IPS DF 4.7 (cell line): Measurements from ENCODE around the gene TMSB15C.
A peak's percentile ranks its signal among the peaks of the same experiment; 100 is the strongest.
"Not testable (repeated sequence)": the region's sequence is repeated elsewhere in the genome, so short reads cannot be mapped to it uniquely, and the experiment has no call there.

Source experiments
- DNase-seq: peaks from one replicate; pipeline ENCODE4 v3.0.0-alpha.2; 2013; ENCODE audit warnings: low spot score; ENCODE audit errors: extremely low read depth

Gene TMSB15C

DNA sequence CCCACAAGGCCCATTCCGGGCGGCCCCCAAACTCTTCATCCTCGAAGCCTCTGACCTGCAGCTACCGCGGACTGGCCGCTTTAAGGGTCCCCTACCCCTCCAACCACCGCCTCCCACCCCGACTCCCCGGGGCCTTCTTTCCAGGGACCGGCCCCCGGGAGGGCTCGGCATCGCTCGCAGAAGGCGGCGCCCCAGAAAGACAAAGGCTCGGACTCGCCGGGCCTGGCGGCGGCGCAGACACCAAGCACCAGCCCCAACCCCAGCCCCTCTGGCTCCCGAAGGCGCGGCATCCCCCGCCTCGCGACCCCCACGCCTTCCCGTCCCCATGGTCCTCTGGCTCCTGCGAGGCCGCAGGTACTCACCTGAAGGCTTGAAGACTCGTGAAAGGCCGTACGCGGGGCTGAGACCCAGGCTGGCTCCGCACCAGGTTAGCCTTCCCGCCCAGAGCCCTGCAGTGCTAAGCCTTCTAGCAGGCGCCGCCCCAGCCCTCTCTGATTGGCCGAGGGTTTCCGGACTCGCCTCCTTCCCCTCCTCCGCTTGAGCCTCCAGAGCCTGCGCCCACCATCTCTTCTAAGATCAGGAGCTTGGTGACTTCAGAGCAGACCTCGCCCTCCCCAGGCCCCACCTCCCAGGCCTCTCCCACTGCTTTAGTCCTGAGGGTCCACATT lies at the start of gene TMSB15C:
TMSB15C (minus strand) TSS at position 459 of the 668 bp plus-strand sequence.
- not testable (repeated sequence) for DNase-seq

DNA sequence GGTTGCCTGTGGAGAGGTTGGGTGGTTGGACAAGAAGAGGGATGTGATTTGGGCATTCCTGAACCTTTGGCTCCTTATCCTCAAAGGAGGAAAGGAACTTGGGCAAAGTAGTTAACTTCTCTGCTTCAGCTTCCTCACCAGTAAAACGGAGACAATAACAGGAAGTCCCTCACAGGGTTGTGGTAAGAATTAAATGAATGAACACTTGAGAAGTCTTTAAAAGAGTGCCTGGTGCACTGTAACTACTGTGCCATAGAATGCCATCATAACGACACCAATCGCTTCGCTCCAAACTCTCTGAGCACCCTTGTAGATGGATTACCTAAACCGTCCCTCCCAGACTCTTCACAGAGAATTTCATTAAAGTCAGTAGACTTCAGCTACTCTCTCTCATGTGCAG lies 46.8 kb upstream of the TMSB15C start:
- DNase-seq: no peak

DNA sequence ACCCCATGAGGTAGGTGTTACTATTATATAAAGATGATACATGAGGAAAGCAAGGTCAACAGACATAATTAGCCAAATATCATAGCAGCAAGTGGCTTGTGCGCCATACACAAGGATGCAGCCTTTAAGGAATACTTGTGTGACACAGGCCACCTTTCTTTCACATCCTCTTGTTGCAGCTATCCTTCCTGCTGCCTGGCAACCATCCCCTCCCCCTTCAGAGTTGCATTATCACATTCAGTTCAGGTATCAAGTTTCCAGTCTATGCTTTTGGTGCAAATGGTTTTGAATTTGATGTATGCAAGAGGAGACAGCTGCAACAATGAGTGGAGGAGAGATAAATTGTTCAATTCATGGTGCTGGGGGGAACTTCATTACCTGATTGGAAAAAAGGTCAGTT lies 42.7 kb upstream of the TMSB15C start:
- no peak for DNase-seq

DNA sequence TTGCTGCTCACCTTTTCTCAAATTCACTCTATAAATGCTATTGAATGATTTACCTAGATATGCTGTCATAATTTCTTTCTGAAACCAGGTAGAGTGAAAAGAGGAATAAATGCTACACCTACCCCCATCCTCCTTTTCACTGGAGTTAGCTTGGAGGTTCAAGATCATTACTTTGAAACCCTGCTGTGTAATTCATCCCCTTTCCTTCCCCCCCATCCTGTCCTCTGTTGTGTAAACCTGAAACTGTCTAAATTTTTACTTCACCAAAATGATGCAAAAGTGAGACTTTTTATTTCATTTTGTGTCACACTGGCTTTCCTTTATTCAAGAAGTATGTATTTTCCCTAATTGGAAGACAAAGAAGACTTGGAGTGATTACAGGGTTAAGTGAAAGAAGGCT lies 41.7 kb upstream of the TMSB15C start:
- DNase-seq: no peak

DNA sequence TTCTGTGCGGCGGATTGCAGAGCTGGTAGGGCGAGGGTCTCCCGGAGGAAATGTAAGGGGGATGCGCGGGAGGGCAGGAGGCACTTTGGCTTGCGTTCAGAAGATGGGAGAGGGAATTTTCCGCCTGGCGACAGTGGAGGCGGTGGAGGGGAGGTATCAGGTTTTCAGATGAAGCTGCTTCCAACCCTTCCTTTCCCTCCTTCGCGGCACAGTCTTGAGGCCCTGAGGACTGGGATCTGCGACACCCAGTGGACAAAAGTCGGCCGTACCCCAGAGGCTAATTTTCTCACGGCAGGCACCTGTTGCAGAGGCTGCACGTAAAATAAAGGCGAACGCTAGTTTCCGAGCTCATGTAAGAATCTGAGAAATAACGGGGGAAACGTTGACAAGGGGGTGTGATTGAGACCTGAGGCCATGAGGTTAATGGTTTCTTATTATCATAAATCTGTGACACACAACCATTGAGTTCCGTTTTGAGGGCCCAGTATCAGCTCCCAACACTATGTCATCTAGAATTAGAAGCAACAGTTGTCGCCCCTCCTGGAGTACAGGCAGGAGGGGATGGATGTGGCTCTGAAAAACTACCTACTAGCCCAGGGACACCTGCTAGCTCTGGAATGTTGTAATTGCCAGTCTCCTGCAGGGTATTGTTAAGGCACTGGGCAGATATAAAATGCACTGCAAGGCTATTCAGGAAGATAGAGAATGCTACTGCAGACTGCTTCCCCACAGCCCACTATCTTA lies 37.4 kb upstream of the TMSB15C start:
- peak; percentile 22 for DNase-seq

DNA sequence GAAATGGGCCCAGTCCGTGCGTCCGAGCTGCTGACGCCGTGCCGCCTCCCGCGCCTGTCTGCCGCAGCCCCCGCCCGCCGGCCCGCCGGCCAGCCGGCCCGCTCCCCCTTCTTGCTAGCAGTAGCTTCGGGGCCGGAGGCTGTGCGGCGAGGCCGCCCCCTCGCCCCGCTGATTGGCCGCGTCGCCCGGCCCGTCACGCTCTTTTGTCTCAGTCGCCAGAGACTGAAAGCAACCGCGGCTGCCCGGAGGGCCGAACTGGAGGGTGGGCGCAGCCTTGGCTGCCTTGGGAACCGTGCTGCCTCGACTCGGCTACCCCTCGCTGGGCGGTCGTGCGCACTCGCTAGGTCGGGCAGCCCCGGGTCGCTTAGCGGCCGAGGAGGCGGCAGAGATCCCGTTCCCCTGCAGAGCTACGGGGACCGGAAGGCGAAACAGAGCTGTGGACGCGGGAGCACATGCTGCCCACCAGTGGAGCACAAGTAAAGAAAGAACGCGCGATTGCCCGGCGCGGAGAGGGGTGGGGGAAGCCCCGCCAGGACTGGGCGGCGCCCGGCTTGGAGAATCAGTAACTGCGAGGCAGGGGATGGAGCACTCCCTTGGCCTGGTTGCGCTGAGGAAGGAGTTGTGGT lies 36.4 kb upstream of the TMSB15C start, which contains the start of gene ZCCHC18:
ZCCHC18 (plus strand) TSS at position 198 of the 626 bp plus-strand sequence. CDS start 1,589 bp downstream, outside the sequence.
- peak; percentile 16 for DNase-seq

DNA sequence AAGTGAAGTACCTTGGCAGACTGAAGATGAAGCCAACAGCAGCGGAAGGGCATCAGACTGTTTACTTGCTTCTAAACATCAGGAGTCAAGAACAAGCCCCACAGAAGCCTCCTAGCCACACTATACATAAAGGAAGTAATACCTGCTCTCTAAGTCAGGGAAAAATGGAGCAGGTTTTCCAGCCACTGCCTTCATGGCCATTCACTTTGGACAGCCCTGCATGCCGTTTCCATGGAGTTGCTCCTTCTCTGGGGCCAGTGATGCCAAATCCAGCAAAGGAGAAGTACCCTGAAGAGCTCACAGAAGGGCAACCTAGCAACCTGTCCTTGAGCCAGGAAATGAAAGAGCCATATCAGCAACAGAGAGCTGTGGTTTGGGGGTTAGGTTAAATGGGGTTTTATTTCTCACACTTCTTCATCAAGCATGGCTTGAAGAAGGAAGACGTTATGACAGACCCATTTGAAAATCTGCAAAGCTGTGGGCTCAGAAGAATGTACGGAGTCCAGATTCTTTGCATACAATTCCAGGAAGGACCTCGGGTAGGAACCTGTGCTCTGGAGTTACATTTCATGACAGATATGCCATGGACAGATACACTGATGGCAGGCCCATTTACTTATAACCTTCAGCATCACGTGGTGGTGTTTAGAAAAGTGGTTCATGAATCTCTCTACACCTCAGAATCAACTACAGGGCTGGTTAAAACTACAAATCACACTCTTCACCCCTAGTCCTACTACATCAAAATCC lies 34.6 kb upstream of the TMSB15C start:
- DNase-seq: not testable (repeated sequence)

DNA sequence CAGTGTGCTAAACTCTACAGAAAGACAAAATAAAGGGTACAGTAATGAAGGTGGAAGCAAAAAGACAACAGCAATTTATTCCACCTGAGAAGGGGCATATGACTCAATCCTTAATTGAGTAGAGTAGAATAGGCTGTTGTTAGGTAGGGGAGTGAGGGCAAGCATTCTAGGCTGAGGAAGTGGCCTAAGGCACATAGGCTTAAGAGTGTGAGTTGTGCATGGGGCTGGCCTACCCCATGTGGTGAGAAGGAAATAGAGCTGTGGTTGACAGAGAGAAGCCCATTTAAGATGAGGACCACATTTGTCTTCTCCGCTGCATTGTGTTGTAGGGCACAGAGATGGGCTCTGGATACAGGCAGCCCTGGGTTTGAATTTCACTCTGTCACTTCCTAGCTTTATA lies 32.9 kb upstream of the TMSB15C start:
- no peak for DNase-seq

DNA sequence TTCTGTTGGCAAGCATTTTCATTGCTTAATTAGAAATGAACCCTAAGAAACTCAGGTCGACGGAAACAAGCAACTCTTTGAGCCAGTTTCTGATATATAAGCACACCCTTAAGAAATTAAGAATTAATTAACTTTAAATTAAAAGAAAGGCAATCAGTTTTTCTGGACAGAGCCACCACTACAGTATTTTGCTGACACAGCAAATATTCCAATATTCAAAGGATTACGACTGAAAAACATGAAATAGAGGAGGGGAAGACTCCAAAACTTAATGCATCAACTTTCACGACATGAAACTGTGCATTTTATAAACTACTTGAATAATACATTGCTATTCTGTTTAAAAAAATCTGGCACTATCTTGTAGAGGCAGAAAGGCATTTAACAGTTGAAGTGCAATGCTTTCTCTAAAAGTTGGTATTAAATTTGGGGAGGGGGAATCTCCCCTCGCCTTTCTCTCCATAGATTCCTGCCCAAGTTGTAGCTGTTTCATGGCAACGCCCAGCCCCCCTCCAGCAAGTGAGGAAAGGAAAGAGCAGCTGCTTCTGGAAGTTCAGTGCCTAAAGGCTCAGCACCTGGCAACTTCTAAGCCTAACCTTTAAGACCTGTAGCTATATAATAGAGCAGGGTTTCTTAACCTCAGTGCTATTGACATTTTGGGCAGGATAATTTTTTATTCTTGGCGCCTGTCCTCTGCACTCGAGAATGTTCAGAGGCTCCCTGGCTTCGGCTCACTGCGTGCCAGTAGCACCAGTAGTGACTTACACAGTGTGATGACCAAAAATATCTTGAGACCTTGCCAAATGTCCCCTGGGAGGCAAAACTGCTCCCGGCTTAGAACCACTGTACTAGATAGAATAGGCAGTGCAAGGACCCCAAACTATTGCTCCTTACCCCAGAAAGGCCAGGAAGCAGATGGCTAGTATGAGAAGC lies 29.6 kb upstream of the TMSB15C start:
- DNase-seq: no peak

DNA sequence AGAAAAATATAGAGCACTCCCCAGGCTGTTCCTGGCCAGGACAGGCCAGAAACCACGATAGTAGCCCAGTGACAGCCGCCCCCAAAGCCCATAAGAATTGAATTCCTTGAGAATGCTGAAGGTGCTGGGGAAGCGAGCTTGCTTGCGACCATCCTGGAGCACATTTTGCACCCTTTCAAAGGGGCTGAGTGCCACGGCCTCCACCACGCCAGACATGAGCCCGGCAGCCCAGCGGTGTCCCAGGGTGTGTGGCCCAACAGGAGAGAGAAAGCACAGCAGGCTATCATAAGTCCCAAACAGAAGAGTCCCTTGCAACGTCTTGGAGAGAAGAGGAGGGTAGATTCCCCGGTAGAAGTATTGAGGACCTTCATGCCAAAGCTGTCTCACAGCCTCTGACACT lies 28.6 kb upstream of the TMSB15C start:
- DNase-seq: no peak

DNA sequence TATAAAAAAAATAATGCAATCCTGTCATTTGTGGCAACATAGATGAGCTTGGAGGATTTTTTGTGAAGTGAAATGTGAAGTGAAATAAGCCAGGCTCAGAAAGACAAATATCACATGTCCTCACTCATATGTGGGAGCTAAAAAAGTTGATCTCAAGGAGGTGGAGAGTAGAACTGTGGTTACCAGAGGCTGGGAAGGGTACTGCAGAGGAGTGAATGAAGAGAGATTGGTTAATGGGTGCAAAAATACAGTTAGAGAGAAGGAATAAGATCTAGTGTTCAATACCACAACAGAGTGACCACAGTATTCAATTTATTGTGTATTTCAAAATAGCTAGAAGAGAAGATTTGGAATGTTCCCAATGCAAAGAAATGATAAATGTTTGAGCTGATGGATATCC lies 22.9 kb upstream of the TMSB15C start:
- DNase-seq: no peak

DNA sequence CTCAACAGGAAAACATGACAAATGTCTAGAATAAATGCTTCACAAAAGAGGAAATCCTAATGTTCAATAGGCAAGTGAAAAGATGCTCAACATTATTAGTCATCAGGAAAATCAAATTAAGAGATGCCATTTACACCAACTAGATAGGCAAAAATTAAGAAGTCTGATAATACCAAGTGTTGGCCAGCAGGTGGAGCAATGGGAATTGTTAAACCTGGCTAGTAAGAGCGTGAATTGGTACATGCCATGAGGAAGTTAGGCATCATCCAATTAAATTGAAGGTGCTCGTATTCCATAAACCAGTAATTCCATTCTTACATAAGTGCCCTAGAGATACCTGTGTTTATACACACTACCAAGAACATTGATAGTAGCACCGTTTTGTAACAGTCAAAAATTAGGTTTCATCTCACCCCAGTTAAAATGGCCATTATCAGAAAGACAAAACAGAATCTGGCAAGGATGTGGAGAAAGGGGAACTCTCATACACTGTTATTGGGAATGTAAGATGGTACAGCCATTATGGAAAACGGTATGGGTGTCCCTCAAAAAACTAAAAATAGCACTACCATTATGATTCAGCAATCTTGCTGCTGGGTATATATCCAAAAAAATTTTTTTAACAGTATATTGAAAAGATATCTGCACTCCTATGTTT lies 22.2 kb upstream of the TMSB15C start:
- no peak for DNase-seq

DNA sequence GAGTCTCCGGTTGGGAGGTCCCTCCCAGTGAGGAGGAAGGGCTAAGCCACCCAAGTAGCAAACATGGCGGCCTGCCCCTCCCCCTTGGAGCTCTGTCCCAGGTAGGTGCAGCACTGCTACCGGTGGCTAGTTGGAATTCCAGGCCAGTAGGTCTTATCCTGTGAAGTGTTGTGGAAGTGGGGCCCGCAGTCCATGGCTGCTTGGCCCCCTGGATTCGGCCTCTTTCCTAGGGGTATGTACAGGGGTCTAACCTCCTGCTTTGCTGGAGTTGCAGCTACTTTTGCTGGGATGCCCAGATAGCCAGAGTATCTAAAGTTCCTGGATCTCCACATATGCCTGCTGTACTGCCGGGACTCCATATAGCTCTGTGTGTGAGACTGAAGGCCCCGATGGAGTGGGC lies 9.9 kb upstream of the TMSB15C start:
- DNase-seq: no peak

DNA sequence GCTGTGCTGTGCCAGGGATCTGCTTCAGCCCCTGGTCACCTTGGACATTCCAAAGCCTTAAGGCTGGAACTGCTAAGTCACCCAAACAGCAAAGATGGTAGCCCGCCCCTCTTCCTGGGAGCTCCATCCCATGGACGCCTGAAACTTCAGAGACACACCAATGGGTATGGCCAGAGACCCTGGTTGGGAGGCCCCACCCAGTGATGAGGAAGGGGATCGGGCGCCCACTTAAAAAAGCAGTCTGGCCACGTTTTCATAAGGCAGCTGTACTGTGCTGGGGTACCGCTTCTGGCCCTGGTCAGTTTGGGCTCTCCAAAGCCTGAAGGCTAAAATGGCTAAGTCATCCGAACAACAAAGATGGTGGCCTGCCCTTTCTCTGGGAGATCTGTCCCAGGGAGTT lies 9.4 kb upstream of the TMSB15C start:
- DNase-seq: no peak

DNA sequence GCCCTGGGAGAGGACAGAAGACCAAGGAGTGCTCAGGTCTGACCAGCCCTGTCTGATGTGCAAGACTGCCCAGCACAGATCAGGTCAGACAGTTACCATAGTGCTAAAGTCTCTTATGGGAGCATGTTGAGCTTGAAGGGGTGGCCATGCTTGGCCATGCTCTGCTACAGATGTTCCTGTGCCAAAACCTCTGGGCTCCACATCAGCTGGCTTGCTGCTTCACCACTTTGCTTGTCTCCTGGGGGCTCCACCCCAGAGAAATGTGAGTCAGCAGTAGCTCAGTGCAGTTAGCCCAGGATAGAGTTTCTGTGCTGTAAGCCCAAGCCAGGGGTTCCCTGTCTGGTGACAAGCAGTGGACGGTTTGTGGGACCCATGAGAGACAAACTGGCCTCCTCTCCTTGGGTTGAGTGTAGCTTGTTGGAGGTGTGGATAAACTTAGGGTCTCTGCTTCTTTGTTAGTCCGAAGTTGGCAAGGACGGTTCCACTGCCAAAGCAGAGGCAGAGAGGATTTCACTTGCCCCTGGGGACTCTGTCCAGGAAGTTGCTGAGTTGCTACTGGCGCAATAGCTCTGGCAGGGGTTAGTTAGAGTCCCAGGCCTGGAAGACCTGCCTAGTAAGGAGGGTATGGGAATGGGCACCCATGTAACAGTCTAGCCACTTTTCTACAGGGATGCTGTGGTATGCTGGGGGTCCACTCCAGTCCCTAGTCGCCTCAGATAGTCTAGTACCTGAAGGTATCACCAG lies 8.7 kb upstream of the TMSB15C start:
- no peak for DNase-seq

DNA sequence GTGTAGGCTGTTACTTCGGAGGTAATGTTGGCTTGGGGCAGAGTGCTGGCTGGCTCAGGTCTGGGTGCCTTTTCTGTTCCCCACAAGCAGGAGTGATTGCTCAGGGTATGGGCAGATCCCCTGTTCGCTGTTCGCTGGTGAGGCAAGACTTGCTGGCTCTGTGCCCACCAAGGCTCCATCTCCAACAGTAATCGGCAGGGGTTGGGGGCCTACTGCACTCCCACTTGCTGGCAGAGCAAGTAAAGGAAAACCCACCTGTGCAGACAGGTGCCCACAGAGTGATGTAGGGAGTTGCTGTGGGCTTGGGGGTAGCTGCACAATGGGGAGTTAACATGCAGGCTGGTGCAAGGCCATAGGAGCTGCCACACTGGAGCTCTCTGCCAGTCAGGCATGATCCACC lies 8.0 kb upstream of the TMSB15C start:
- no peak for DNase-seq

DNA sequence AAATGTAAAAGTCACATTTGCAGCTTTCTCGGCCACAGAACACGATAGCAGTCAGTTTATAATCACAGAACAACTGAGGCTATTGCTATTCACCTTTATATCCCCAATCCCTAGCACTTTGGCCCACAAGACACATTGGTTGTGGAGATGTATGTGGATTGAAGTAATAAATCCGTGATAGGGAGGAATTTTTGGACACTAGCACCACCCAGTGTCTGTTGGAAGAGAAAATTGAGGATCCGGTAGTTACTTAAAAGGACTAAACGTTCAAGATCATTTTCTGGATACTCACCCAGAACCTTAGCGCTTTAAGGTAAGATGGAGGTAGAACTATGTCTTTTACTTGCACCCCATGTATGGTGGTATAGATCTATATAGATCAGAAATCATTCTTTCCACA lies 1.8 kb upstream of the TMSB15C start:
- DNase-seq: not testable (repeated sequence)

DNA sequence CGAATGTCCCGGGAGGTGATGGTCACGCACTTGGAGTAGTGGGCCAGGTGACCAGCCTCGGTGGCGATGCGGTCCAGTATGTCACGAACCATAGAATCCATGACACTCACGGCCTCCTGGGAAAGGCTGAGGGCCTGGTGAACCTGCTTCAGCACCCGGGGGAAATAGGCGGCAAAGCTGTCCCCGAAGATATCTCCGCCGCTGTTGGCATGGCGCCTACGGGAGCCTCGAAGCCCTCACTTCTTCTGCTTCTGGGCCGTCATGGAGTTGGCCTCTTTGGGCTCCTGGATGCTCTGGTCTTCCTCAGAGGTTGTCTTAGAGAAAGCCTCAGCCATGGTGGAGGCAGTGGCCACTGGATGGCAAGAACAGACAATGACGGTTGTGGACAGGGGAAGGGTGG lies 13.4 kb downstream of the TMSB15C start:
- not testable (repeated sequence) for DNase-seq

DNA sequence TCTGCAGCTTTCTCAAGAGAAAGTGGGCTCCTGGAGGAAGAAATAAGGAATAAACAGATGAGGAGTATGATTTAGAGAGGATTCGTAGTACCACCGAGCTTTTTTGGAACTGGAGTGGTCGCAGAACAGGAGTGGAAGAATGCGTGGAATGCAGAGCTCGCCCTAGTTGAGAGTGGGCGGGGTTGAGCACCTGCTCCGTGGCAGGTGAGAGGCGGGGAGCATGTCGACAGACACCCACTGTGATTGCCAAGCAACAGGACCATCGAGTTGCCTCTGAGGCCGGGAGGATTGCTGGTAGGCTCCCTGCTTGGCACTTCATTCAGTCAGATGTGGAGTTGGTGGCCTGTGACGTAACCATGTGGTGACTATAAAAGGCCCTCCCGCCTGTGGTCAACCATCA lies 21.1 kb downstream of the TMSB15C start:
- not testable (repeated sequence) for DNase-seq
